Activated naive CD8-positive, alpha-beta T cell treated with anti-CD3 and anti-CD28 coated beads, Interleukin-2, amount 50 U/mL, for 16 hours (primary cell): ENCODE data around the gene MACROH2A1.
"Not testable (repeated sequence)": the region's sequence is repeated elsewhere in the genome, so short reads cannot be mapped to it uniquely, and the experiment has no call there.

Experiments
- DNase-seq: peaks from one replicate; pipeline ENCODE4 v3.0.0-alpha.2; 2020; ENCODE audit warnings: low read depth, low spot score

MACROH2A1 gene

DNA sequence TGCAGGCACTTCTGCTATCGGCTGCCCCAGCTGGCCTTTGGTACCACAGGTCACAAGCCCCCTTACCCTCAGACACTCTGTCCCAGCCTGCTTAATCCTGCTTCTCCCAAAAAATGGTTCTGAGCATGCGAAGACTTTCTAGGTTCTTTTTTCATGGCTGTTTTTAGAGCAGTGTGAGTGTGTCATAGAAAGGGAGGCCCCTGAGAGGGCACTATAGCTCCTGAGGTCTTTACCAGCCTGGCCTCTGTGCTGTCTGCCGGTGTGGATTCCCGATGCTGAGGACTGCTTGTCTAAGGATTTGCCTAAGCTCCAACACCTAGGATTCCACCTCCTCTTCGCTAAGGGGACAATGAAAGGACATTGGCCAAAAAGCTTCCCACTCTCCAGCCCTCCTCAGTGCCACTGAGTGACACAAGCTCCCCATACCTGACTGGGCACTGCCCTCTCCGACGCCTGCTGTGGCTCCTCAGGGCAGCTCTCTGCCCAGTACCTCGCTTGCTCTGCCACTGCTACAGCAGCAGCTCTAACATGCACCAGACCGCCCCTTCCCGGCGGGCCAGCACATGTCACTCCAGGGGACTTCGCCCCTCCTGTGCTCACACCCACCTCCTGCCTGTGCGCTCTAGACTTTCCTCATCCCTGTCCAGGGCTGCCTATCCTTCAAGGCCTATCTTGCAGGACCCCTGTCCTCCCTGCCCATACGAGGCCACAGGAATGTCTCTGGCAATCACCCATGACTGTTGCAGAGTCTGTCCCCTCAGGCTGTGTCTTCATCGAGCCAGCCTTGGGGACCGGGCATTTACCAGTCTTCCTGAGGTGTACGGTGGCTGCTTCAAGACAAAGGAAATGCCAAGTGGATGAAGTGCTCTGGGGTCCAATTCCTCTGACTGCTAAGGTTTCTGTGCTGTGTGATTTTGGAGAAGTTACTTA, 21.0 kb downstream of the MACROH2A1 start:
- DNase-seq, result no peak

DNA sequence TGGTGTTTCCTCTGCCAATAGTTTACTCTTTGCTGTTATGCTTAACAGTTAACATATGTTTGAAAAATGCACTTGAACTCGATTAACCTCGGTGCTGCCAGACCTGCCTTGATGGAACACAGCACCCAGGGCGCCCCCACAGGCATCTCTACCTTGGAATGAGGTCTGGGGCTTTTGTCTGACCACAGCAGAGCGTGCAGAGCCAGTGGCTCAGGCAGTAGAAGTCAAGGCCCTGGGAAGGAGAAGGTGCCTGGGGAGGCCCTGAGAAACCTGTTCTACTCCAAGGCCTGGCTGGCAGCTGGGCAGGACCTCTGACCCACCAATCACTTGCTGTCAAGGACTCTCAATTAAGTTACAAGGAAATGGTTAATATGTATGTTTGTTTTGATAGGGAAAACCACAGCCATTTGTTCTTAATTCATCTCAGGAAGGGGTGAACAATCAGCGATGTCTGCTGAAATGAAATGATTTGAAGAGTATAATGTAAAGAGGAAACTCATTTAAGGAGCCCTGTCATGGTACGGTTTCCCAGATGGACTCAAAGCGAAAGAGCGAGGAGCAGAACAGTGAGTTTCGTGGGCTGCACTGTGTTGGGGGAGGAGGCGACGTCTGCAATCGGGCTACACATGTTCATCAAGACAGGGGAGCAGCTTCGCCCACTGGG, 21.9 kb downstream of the MACROH2A1 start:
- no peak for DNase-seq

DNA sequence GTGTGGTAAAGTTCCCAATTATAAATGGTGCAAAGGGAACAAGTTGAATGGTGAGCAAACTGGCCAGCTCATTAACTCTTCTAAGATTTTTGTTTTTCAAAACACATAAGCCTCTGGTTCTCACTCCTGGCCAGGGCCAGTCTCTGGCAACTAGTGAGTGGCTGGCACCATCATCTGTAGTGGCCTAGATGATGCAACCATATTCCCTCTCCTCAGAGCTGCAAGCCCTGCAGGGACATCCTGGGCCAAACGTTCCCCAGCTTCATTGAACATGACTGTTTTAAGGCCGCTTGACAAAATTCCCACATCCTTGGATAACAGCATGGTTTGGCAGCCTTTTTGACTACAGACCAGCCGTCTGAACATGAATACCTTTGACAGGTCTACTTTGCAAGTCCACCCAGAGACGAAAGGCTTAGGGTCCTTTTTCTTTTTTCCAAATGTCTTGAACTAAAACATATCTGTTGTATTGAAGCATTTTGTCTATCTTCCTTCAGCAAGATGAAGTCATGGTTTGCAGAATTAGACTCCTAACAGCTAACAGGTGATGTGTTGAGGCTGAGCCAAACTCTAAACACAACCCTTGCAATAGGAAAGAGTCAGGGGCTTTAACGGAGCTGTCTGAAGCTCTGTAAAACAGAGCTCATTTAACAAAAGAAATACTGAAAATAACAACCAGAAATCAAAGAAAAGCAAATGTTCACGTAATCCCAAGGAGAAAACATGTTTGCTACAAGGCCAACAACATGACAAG, 23.8 kb downstream of the MACROH2A1 start:
- DNase-seq, result no peak

DNA sequence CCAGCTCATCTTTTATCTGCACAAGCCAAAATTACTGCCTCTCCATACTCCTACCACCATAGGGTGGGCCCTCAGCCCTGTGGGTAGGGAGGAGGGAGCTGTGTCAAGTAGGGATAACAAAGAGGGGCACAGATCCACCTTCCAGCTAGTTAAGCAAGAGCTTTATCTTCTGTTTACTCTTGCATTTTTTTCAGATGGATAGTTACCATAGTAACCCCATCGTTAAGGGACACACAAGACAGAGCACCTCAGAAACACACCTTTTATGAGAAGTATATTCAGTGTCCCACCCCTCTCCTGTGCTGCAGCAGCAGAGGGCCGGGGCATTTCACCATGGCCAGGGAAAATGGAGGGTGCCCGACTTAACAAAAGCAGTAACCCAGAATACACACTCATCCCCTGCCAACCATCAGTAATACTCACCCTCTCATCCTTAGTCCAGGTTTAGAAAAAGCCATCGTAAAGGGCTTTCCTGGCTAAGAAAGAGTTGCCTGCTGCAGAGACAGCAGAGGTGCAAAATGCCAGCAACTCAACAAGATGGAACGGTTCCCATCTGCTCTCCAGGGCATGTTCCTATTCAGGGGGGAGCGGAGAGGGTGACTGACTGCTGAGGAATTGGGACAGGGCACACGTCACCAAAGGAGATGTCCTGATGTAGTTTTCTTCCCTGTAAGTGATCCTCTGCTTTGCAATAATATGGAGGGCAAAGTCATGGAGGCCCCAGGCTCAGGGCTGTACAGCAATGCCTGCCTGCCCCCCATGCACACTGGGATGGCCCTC, 25.1 kb downstream of the MACROH2A1 start:
- no peak for DNase-seq

DNA sequence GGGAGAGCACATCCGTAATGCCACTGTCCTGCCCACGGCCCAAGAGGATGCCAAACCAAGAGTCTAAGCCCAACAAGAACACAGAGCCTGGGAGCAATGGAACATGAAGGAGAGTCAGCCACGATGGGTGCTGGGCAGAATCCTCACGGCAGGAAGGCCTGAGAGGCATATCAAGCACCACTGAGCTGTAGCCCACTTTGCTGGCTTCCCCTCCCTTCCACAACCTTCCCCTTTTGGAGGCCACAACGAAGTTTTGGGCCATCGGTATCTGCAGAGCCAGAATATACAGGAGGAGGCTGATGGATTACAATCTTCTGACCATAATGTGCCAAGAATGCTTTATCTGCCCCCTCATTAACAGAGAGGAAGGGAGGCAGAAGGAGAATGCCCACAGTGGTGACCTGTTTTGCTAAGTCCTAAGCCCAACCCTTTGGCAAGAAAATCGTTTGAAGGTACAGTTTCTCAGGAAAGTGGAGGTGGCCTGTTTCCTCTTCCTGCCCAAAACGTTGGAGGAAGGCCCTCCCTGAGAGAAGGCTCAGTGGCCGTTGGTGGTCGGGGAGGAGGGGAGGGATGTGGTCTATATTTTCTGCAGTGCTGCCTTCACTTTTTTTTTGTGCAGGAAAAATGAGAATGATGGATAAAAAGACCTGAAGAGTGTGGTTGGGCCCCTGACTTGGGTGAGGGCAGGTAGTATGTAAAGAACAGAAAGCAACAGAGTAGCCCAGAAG, 26.2 kb downstream of the MACROH2A1 start:
- no peak for DNase-seq

DNA sequence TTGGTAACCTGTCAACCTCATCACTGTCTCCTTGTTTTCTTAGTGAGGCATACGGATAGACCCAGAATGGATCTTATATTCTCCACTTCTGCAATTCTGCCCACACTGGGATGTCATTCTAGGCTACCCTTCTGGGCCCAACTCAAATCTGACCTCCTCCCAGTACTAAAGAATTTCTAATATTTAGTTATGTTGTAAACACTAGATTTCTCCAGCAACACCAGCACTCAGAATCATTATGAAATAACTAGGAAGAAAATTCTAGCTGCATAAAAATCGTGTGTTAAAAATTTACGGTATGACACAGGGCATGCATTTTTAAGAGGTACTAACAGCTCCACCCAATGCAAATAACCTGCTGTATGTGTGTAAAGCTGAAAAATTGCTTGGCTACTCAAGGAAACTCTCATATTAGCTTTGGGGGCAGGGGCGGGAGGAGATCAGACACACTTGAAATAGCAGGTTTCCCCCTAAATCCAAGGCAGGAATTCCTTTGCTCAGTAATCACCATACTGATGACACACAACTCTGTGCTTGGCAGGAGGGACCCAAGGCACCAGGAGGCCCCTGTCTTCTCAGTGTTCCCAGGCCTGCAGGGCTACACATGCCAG, 27.3 kb downstream of the MACROH2A1 start:
- DNase-seq, result no peak

DNA sequence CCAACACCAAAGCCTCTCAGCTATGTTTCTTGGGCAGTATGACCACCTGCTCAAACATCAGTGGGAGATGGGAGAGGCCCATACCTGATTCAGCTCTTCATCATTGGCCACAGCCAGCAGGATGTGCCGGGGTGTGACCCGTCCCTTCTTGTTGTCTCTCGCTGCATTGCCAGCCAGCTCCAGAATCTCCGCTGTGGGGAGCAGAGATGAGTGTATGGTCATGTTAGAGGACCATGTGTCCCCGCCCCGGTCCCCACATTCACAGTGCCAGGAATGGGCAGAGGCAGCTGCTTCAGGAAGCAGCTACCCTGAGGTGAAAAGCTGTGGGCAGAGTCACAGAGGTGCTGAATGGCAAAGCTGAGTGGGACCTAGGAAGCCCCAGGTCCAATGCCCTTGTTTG, 29.1 kb downstream of the MACROH2A1 start:
- no peak for DNase-seq

DNA sequence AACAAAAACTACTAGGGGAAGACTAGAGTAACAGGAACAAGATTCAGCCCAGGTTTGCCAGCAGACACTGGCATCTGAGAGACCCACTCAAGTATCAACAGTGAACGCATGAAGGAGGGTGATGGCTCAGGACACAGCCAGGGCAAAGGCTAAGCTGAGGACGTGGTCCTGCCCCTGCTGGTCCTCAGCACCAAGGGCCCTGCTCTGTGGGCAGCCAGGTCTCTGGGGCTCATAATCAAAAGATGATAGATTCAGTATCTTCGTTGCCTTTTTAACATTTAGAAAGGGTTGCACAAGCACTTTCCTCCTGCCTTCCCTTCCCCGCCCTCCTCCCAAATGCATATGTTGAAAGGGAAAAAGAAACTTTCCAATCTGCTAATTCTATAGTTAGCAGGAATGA, 31.5 kb downstream of the MACROH2A1 start:
- DNase-seq, result no peak

DNA sequence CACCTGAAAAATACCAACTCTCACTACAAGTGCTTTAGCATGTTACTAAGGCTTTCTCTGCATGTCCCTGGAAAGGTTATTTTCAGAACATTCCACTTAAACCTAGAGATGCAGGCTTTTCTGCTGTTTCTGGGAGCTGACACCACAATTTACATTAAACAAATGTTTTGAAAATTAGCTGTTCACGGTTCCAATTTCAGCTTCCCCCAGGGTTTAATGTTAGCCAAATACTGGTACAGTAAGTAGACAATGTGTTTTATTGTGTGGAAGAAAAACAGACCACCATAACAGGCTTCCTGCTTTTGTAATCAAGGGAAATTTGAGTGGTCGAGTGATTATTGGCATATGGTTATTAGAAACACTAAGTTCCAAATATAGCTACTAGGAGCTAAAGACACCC, 32.0 kb downstream of the MACROH2A1 start:
- DNase-seq, result no peak

DNA sequence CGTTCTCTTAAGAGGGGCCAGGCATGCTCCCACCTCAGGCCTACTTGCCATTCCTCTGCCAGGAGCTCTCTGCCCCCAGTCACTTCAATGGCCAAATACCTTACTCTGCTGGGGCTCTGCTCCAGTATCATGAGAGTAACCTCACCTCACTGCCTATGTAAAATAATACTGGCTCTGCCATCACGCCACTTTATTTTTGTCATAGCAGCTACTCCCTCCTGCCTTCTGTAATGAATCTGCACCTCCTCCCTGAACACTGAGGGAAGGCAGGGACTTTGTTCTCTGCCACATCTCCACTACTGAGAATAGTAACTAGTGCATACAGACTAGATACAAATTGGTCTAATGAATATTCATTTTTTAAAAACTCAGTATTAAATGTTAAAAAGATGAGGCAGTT, 33.8 kb downstream of the MACROH2A1 start:
- DNase-seq, result no peak

DNA sequence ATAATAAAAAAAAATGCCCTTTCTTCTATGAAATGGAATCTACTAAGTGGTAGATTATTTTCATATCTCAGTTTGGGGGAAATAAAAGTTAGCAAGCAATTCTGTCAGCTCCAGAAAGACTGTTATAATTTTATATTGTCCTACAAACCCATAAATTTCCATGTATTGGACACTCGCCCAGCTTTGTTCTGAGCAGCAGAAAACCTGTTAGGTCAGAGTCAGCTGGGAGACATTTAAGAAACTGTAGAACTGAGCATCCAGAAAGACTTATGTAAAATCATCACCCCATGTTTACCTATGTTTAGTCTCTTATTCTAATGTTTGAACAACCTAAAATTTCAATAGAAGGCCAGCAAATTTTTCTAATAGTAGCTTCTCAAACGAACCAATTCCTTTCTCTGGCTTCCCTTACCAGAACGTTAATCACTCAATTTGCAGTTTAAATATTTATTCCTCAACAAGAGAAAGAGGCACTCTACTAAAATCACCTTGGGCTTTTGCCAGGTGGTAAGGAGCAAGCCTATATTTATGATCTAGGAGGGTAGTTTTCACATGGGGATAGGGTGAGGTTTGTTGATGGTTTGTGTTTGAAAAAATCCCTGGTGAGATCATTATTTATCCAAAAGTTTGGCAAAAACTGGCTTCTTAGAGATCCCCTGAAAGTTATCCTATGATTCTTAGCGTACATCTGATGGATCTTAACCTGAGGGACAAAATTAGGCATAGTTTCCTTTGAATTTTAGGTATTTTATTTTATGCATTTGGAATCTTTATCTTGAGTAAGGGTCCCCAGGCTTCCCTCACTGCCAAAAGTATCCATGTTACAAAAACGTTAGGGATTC, 34.4 kb downstream of the MACROH2A1 start:
- no peak for DNase-seq

DNA sequence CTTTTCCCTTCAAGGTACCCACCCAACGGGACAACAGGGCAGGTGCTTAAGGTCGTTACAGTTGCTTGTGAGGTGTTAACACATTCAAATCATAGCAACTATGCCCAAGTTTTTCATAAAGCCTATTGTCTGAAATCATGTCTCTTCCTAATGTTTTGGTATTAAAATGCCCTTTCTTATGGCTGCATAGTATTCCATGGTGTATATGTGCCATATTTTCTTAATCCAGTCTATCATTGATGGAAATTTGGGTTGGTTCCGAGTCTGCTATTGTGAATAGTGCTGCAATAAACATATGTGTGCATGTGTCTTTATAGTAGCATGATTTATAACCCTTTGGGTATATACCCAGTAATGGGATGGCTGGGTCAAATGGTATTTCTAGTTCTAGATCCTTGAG, 35.7 kb downstream of the MACROH2A1 start:
- DNase-seq, result not testable (repeated sequence)

DNA sequence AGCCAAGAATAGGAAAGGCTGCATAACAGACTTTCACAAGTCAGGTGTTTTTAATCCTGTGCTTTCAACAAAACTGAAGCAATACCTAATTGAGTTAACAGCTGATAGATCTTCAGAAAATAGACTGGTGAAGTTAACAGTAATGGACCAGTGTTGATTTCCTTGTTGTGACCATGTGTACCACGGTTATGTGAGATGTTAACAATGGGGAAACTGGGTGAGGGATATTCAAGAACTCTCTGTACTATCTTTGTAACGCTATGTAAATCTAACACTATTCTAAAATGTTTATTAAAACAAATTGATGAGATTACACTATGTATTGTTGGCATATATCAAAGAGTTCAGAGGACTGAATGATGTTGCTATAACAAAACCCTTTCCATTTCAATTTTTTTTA, 36.9 kb downstream of the MACROH2A1 start:
- no peak for DNase-seq

DNA sequence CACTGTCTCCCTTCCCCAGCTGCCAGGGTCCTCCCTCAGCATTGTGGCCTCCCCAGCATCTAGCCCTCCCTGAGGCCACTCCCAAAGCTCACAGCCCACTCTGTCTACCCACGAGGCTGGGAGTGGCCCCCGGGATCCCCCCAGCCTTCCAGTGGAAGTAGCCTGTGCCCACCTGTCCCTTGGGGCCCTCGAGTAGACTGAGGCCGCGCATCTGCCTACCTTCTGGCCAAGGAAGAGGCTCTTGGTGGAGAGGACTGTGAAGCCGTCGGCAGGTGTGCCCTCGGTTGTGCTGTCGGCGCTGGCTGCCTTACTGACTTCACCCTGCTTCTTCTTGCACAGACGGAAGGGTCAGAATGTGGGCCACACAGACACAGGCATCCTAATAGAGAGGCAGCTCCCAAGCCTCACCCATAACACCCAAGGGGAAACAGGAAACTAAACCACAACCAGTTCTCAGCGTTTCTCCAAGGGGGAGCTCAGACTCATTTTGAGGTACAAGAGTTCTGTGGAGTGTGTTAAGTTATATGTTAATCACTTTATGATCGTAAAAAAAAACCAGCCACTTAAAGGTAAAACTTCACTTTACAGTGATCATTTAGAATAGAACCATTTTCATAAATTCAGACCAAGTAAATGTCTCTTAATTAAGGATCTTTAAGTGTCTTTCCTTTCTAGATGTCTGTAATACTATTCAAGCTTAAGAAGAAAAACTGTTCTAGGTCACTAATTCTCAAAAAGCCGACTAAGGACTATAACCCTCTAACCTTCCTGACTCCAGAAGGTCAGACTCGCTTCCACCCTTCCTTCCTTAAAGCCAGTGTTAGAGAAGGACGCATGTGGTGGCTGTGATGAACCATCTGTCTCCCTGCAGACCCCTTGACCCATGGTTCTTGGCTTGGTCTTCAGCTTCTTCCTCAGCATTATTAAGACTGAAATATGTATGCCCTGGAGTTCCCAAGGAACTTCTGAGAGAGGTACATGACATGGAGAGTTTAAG, 38.5 kb downstream of the MACROH2A1 start:
- DNase-seq, result no peak

DNA sequence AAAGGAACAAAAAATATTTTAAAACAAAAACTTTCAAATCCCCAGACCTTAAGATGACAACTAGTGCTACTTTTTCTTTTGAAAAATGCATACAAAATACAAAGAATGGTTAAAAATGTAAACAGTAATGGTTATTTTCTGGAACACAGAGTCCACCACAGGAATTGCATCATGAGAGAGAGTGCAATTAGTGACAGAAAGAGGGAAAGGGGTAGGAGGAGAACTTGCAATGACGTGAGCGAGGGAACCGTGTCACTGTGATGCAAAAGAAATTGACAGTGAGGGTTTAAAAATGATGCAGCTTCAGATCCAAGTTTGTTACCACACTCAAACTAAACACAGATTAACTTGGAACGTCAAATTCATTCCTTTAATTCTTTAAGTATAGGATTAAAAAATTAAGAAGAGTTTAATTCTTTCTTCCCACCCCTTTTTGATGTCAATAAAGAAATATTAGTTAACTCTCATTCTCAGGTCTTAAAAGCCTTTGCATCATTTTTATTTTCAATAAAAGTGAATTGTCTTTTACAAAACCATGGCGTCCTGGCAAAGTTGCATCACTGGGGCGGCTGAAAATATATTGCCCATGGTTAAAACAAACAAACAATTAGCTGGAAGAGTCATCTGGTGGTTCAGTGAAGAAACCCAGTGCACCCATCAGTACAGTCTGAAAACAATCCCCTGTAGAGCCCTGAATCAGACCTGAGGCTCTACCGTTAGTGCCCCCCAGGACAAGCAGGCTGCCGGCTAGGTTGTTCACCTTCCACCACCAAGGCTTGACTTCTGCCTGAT, 39.5 kb downstream of the MACROH2A1 start:
- DNase-seq, result no peak

DNA sequence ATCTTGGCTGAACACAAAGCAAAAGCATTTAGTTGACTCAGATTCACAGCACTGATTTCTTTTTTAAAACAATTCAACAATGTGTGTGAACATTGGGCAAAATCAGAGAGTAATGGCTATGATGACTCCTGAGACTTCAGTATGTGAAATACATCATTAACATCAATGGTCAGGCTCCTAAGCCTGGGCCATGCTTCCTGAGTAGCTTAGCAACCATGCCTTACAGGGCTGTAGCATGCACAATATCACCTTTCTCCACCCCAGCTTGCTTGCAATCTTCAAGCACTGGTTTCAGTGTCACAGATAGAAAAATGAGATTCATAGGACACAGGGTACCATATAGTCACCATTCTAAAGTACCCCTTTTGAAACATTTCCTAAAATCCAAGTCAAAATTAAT, 41.3 kb downstream of the MACROH2A1 start:
- DNase-seq, result no peak

DNA sequence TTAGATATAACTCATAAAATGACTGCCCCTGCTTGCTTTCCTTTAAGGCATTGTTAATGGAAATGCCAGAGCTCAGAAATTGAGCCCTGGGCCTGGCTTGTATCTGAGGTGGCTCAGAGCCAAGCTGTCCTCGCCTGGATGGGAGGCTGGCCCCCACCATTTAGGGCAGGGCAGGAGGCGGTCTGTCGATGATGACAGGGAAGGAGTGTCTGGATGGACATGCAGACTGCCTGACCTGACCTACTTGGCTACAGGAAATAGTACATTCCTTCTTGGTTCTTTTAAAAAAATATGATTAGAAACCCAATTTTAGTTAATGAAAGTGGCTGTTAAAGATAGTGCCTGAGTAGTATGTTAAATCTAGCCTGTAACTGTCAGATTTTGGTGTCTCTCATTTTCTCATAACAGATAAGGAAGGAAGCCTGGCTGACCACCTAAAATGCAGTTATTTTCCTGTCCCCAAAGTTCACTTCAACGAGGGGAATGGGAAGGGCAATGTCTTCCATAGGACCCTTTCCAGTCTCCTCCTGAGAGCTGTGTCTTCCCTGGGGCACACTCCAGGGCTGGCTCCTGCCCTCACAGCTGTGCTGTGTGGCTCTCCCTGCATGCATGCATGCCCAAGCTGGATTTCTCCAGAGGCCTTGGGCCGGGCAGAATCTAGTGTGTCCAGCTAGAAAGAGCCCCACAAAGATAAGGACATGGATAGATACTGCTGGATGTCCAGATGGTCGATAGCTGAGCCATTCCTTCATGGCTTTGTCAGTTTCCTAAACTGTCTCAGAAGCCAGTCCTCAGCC, 42.3 kb downstream of the MACROH2A1 start:
- DNase-seq, result no peak
